ENCODE results near the gene MSI2. TPM values are rescaled to one million over a fixed set of nuclear protein-coding genes. Genes with fewer than 3 reads are reported as not detected.

MSI2 gene
- total and polyA plus RNA-seq, 7 donors, result 12.6 to 25.8 (median 21.3) TPM

DNA sequence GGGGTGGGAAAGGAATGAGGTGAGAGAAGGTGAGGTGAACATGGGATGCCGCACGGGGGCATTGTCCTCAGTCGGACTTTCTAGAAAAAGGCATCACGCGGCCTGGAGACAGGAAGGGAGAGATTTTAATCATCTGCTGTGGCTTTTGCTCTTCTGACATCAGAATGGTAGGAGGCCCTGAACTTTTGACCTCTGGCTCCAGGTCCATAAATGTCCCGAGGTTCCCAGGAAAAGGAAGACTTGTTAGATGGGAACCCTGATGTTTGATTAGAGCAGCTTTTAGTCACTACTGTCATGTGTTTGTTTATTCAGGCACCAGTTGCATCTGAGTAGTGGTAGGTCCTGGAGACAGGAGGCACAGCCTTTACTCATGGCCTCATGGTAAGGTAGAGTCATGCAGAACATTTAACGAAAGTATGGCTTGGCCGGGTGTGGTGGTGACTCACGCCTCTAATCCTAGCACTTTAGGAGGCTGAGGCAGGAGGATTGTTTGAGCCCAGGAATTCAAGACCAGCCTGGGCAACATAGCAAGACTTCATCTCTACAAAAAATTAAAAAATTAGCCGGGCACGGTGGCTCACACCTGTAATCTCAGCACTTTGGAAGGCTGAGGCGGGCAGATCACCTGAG lies 203.1 kb downstream of the MSI2 start:
- H3K27me3 ChIP-seq, result no peaks in the 10 kb centered on the region
- no peak overlapping the region for H3K4me3 ChIP-seq
- no peak overlapping the region for H3K27ac ChIP-seq
- 74 to 84% methylated on average over 12 of the region's 12 CpGs for WGBS, 2 donors
- H3K9me3 ChIP-seq, result no peaks in the 10 kb centered on the region
- H3K36me3 ChIP-seq, result no peaks in the 10 kb centered on the region
- TF ChIP-seq EP300 (IDR thresholded peaks at IDR 0.05), result no peak
- TF ChIP-seq, protein P1, sequence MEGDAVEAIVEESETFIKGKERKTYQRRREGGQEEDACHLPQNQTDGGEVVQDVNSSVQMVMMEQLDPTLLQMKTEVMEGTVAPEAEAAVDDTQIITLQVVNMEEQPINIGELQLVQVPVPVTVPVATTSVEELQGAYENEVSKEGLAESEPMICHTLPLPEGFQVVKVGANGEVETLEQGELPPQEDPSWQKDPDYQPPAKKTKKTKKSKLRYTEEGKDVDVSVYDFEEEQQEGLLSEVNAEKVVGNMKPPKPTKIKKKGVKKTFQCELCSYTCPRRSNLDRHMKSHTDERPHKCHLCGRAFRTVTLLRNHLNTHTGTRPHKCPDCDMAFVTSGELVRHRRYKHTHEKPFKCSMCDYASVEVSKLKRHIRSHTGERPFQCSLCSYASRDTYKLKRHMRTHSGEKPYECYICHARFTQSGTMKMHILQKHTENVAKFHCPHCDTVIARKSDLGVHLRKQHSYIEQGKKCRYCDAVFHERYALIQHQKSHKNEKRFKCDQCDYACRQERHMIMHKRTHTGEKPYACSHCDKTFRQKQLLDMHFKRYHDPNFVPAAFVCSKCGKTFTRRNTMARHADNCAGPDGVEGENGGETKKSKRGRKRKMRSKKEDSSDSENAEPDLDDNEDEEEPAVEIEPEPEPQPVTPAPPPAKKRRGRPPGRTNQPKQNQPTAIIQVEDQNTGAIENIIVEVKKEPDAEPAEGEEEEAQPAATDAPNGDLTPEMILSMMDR (IDR thresholded peaks at IDR 0.05), result no peak
- TF ChIP-seq POLR2AphosphoS5 (IDR thresholded peaks at IDR 0.05), result no peak
- TF ChIP-seq POLR2A (IDR thresholded peaks at IDR 0.05), result no peak
- intact Hi-C loops (cut with DNase I), result no loop called here
- peaks cover 0 to 5% (median 0%) of the 10 kb centered on the region in 4 donors for H3K4me1 ChIP-seq
- no peak for DNase-seq

DNA sequence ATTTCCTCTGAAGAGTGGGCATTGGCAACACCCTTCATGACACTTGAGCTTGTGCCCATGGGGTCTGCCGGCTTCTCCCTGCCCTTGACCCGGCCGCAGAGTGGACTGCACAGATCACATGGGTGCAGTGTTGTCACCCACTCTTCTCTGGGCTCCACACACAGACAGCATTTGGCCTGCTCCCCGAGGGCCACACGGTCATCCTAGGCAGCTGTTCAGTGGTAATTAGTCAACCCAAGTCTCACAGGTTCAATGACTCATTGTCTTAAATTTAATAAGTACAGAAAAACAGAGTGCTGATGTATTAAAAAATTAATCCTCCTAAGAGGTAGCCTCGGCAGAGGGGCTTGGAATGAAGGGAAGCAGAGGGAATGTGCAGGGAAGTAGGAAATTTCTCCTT lies 204.8 kb downstream of the MSI2 start:
- WGBS, 2 donors, result 83 to 94% methylated on average over 6 of the region's 6 CpGs
- H3K4me1 ChIP-seq, result peaks cover 0 to 1% (median 0%) of the 10 kb centered on the region in 4 donors
- intact Hi-C loops (cut with DNase I), result no loop called here

DNA sequence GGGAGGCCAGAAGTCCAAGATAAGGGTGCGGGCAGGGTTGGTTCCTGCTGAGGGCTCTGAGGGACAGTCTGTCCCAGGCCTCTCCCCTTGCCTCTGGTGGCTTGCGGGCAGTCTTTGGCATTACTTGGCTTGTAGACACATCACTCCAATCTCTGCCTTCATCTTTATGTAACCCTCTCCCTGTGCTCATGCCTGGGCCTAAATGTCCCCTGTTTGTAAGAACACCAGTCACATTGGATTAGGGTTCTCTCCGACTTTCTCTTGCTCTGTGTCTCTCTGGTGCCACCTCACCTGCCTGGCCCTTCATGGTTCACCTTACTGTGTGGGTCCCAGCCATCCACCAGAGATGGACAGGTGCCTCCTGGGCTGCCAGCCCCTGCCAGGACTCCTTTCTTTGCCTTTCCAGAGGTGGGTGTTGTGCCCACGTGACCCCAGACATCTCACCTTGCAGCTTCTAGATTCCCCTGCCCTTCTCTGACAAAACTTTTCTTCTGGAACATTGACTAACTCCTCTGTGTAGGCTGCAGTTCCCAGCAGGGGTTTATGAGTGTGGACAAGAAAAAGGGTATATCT lies 205.8 kb downstream of the MSI2 start:
- TF ChIP-seq EP300 (IDR thresholded peaks at IDR 0.05) (no peak), POLR2A (IDR thresholded peaks at IDR 0.05) (no peak), POLR2AphosphoS5 (IDR thresholded peaks at IDR 0.05) (no peak)
- TF ChIP-seq, protein P1 (IDR thresholded peaks at IDR 0.05), result no peak
- H3K9me3 ChIP-seq, result no peaks in the 10 kb centered on the region
- no peak overlapping the region for H3K27ac ChIP-seq
- H3K4me1 ChIP-seq, result no peaks in the 10 kb centered on the region
- no peak for DNase-seq
- H3K36me3 ChIP-seq, result no peaks in the 10 kb centered on the region
- no peak overlapping the region for H3K4me3 ChIP-seq
- intact Hi-C loops (cut with DNase I), result no loop called here
- WGBS, 2 donors, result 84 to 93% methylated on average over 4 of the region's 4 CpGs
- no peaks in the 10 kb centered on the region for H3K27me3 ChIP-seq

More for the DNA sequence above, 204.8 kb downstream of the MSI2 start:
- Histone ChIP-seq H3K4me3 (no peak overlapping the region), H3K27ac (no peak overlapping the region), H3K27me3 (no peaks in the 10 kb centered on the region), H3K9me3 (no peaks in the 10 kb centered on the region), H3K36me3 (no peaks in the 10 kb centered on the region)
- no peak for TF ChIP-seq EP300 (IDR thresholded peaks at IDR 0.05)
- no peak for TF ChIP-seq POLR2A (IDR thresholded peaks at IDR 0.05)
- TF ChIP-seq, protein P1 (IDR thresholded peaks at IDR 0.05), result no peak
- no peak for TF ChIP-seq POLR2AphosphoS5 (IDR thresholded peaks at IDR 0.05)
- DNase-seq, result no peak

GRCh38 chr17:57463103-57463885 lies 207.0 kb downstream of the MSI2 start:
- Histone ChIP-seq H3K4me3 (no peak overlapping the region), H3K27me3 (no peaks in the 10 kb centered on the region), H3K4me1 (no peaks in the 10 kb centered on the region), H3K9me3 (no peaks in the 10 kb centered on the region), H3K27ac (no peak overlapping the region), H3K36me3 (no peaks in the 10 kb centered on the region)
- intact Hi-C loops (cut with DNase I), result no loop called here
- DNase-seq, result no peak
- TF ChIP-seq, protein P1 (IDR thresholded peaks at IDR 0.05), result no peak
- TF ChIP-seq POLR2A (IDR thresholded peaks at IDR 0.05) (no peak), POLR2AphosphoS5 (IDR thresholded peaks at IDR 0.05) (no peak), EP300 (IDR thresholded peaks at IDR 0.05) (no peak)
- WGBS, 2 donors, result 75 to 80% methylated on average over 9 of the region's 9 CpGs

Data from sigmoid colon (tissue), 7 donors.